Muscle layer of duodenum (tissue), 2 donors: ENCODE results near the gene MTHFSD.

Experiments used
- H3K27ac ChIP-seq: one replicate; pipeline ENCODE4 v1.7.0; 2013; ENCODE audit warnings: mild to moderate bottlenecking, low read length
- H3K27me3 ChIP-seq: one replicate; pipeline ENCODE4 v1.7.0; 2013; ENCODE audit warnings: low read depth, mild to moderate bottlenecking, control low read depth, low read length
- H3K36me3 ChIP-seq, 2 donors: one replicate each; pipeline ENCODE4 v1.7.0; 2013; ENCODE audit warnings: low read length in 2 of 2, control low read depth in 1 of 2, mild to moderate bottlenecking in 1 of 2; ENCODE audit not compliant: insufficient read depth in 2 of 2, control insufficient read depth in 1 of 2
- H3K4me1 ChIP-seq, 2 donors: one replicate each; pipeline ENCODE4 v1.7.0; 2013; ENCODE audit warnings: low read length in 2 of 2, mild to moderate bottlenecking in 2 of 2, control low read depth in 1 of 2, moderate library complexity in 1 of 2; ENCODE audit not compliant: insufficient read depth in 2 of 2, control insufficient read depth in 1 of 2
- H3K4me3 ChIP-seq, 2 donors: one replicate each; pipeline ENCODE4 v1.7.0; 2013; ENCODE audit warnings: low read length in 2 of 2, low read depth in 1 of 2, mild to moderate bottlenecking in 1 of 2
- H3K9me3 ChIP-seq, 2 donors: one replicate each; pipeline ENCODE4 v1.7.0; 2013; ENCODE audit warnings: low read length in 2 of 2, control low read depth in 1 of 2, mild to moderate bottlenecking in 1 of 2; ENCODE audit not compliant: control insufficient read depth in 1 of 2
- donor health status: healthy.

MTHFSD gene

GRCh38 chr16:86499889-86500707 lies 54.9 kb downstream of the MTHFSD start:
- peak overlapping the region; percentile 1 to 57 for H3K4me3 ChIP-seq
- H3K27me3 ChIP-seq: peaks cover 52% of the 10 kb centered on the region
- H3K4me1 ChIP-seq: peaks cover 0 to 6% of the 10 kb centered on the region in 2 donors
- no peaks in the 10 kb centered on the region for H3K9me3 ChIP-seq
- no peaks in the 10 kb centered on the region for H3K36me3 ChIP-seq
- H3K27ac ChIP-seq: peak overlapping the region; percentile 87

- Histone ChIP-seq H3K9me3 (no peaks in the 10 kb centered on the region), H3K27me3 (peaks cover 48% of the 10 kb centered on the region), H3K4me1 (peaks cover 0 to 2% of the 10 kb centered on the region in 2 donors), H3K36me3 (no peaks in the 10 kb centered on the region), H3K4me3 (peak overlapping the region; percentile 57 to 68), H3K27ac (peak overlapping the region; percentile 87)
These were observed 55.6 kb downstream of the MTHFSD start for GRCh38 chr16:86499440-86499786.

- Histone ChIP-seq H3K9me3 (no peaks in the 10 kb centered on the region), H3K27me3 (peaks cover 42% of the 10 kb centered on the region), H3K36me3 (no peaks in the 10 kb centered on the region), H3K27ac (peak overlapping the region; percentile 87), H3K4me1 (no peaks in the 10 kb centered on the region), H3K4me3 (peak overlapping the region; percentile 57 to 68)
These were observed 56.2 kb downstream of the MTHFSD start for GRCh38 chr16:86498671-86499439.

GRCh38 chr16:86498155-86498670 lies 56.8 kb downstream of the MTHFSD start:
- H3K9me3 ChIP-seq: no peaks in the 10 kb centered on the region
- peak overlapping the region; percentile 57 to 68 for H3K4me3 ChIP-seq
- peaks cover 0 to under 1% of the 10 kb centered on the region in 2 donors for H3K4me1 ChIP-seq
- peak overlapping the region; percentile 87 for H3K27ac ChIP-seq
- no peaks in the 10 kb centered on the region for H3K36me3 ChIP-seq
- peaks cover 40% of the 10 kb centered on the region for H3K27me3 ChIP-seq

GRCh38 chr16:86497551-86498021 lies 57.4 kb downstream of the MTHFSD start:
- peaks cover 0 to 7% of the 10 kb centered on the region in 2 donors for H3K4me1 ChIP-seq
- H3K36me3 ChIP-seq: no peaks in the 10 kb centered on the region
- H3K27ac ChIP-seq: no peak overlapping the region
- no peaks in the 10 kb centered on the region for H3K9me3 ChIP-seq
- H3K27me3 ChIP-seq: peaks cover 35% of the 10 kb centered on the region
- H3K4me3 ChIP-seq: peak overlapping the region in 1 of 2 donors; percentile 57

DNA sequence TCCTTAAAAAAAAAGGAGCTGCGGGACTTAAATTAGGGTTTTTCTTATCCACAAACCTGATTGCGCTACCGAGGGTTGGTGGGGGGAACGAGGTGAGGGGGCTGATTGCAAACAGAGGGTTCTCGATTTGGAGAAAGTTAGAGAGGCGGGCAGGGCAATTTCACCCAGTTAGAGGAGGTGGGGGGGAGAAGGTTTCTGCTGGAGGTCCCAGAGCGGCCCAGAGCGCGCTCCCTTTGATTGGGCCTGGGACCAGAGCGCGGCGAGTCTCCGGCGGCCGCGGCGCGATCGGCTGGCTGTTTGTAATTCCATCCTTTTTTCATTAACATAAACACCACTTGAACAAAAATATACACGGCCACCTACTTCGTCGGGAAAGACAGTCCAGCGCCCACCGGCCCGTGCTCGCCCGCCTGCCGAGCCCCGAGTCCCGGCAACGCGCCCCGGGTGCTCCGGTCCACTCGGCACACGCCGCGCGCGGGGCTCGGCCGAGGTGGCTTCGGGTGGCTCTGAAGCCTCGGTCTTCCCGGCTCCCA lies 58.0 kb downstream of the MTHFSD start:
- peak overlapping the region; percentile 19 to 57 for H3K4me3 ChIP-seq
- H3K27ac ChIP-seq: peak overlapping the region; percentile 82
- H3K36me3 ChIP-seq: no peaks in the 10 kb centered on the region
- H3K4me1 ChIP-seq: peaks cover 0 to 12% of the 10 kb centered on the region in 2 donors
- peaks cover 33% of the 10 kb centered on the region for H3K27me3 ChIP-seq
- no peaks in the 10 kb centered on the region for H3K9me3 ChIP-seq

DNA sequence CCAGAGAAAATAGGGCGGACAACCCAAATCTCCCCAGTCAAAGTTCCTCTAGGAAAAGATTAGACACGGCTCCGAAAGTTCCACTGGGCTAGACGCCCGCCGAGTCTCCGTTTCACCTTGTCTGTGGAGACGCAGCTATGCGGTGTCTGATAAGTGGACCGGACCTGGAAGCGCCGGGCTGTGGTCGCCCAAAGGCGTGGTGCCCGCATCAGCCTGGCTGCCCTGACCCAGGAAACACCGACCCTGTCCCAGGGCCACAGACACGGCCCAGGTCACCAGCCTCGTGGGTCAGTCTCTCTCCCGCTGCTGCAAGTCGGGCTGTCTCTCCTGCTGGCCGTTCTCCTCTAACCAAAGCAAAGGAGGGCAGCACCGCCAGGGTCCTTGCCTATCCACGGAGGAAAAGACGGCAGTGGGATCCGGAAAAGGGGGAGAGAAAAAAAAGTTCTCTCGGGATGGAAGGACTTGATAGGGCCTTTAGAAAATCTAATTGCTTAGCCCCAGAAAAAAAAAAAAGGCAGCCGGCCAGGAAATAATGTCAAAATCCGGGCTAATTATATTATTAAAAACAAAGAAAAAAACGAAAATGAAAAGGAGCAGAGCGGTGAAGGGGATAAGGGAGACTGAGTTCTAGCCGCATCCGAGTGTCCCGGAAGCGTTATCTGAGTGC lies 58.6 kb downstream of the MTHFSD start:
- Histone ChIP-seq H3K36me3 (no peaks in the 10 kb centered on the region), H3K9me3 (no peaks in the 10 kb centered on the region), H3K27ac (peak overlapping the region; percentile 82), H3K4me1 (peaks cover 0 to 17% of the 10 kb centered on the region in 2 donors), H3K27me3 (peaks cover 29% of the 10 kb centered on the region), H3K4me3 (peak overlapping the region; percentile 19 to 57)

DNA sequence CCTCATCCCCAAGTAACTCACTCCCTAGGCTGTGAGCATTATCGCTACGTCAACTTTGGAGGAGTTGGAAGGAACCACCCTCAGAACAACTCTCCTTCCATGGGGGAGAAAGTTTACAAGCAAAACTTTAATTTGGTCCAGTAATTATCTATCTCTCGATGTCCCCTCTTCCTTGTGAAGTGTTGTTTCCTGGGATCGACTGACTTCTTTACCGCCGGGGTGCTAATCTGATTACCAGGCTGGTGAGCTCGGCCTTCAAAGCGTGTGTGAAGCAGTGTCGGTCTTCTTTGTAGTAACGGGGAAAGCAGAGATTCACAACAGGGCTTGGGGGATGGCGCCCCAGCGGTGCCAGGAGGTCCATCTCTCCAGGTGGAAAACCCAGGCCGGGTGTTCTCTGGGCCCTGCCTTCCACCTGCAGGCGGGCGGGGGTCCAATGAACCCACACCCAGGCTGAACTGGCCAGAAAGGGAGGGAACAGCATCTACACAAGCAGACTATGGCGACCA lies 59.2 kb downstream of the MTHFSD start:
- H3K4me1 ChIP-seq: peaks cover 0 to 23% of the 10 kb centered on the region in 2 donors
- H3K27me3 ChIP-seq: peaks cover 27% of the 10 kb centered on the region
- peak overlapping the region; percentile 19 to 57 for H3K4me3 ChIP-seq
- H3K9me3 ChIP-seq: no peaks in the 10 kb centered on the region
- H3K36me3 ChIP-seq: no peaks in the 10 kb centered on the region
- peak overlapping the region; percentile 82 for H3K27ac ChIP-seq

DNA sequence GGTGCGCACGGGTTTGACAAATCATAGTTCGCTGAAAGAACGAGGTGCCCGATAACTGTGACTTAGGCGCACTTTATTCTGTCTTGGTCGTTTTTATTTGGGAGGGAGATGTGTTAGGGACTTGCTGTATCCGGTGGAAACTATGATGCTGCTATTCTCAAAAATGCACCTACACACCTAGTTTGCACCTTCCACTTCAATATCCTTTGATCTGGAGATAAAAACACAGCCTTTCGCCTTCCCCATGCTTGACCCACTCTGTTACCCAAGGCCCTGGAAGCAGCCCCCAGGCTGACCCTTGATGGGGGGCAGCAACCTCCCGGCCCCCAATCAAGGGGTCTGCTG lies 59.7 kb downstream of the MTHFSD start:
- H3K27ac ChIP-seq: peak overlapping the region; percentile 82
- H3K27me3 ChIP-seq: peaks cover 22% of the 10 kb centered on the region
- peak overlapping the region; percentile 19 to 57 for H3K4me3 ChIP-seq
- H3K9me3 ChIP-seq: no peaks in the 10 kb centered on the region
- peaks cover 0 to 26% of the 10 kb centered on the region in 2 donors for H3K4me1 ChIP-seq
- H3K36me3 ChIP-seq: no peaks in the 10 kb centered on the region

DNA sequence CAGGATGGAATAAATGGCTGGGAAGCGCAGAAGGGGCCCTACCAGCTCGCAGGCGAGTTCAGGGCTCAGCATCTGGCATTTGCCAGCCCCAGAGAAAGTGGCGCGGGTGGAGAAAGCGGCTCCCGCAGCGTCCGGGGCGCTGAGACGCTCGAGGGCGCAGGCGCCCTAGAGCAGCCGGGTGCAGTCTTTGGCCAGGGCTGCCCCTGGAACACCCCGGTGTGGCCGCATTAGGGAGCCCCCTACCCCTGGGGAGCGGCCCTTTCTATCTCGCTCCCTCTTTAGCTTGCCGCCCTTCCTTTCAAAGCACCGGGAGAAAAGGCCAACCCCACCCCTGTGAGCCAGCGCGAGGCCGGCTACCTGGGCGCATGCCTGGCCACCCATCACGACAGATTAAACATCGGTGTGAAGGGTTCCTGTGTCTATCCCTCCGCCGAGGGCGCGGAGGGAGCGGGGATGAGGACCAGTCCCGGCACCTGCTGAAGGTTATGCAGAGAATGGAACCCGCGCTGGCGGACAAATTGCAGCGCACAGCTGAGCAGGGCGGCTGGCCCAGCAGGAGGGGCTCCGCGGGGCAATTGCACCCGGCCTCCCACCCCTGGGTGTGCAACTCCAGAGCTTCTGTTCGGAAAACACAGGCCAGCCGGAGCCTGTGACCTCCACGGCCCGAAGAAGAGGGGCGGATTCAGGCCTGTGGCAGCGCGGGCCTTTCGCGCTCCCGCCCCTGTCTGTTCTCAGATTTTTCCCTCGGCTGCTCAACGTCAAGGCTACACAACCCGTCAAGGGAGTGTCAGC lies 60.3 kb downstream of the MTHFSD start:
- Histone ChIP-seq H3K4me1 (peaks cover 0 to 26% of the 10 kb centered on the region in 2 donors), H3K27me3 (peaks cover 17% of the 10 kb centered on the region), H3K4me3 (peak overlapping the region; percentile 19 to 57), H3K9me3 (no peaks in the 10 kb centered on the region), H3K36me3 (no peaks in the 10 kb centered on the region), H3K27ac (peak overlapping the region; percentile 82)
